ENCODE data around the gene TLX1.
A peak's percentile ranks its signal among the peaks of the same experiment; 100 is the strongest.

The TLX1 gene

DNA sequence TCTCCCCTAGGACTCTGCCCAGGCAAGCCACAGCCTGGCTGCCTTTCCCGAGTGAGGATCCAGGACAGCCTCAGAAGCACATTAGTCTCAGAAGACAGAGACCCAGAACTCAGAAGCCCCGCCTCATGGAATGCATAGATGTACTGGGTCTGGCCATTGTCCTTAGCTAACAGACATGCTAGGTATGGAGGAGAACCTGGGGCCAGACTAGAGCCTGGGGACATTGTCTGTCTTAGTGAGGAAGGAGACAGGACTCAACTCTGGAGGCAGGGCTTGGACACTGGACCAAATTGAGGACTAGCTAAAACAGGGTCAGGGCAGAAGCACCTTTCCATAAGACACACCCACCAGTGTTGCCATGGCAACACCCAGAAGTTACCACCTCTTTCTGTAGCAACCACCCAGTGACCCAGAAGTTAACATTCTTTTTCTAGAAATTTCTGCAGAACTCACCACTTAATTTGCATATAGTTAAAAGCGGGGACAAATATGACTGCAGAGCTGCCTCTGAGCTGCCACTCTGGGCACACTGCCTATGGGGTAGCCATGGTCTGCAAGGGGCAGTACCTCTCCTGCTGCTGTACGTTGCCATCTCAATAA lies 27.5 kb downstream of the TLX1 start:
- no peaks in the 10 kb centered on the region for H3K9me3 ChIP-seq (ENCODE audit: insufficient read depth, low read depth, low read length)
- H3K36me3 ChIP-seq (ENCODE audit: insufficient read depth, low read length) = no peaks in the 10 kb centered on the region
- H3K4me2 ChIP-seq (ENCODE audit: low read depth, low read length, poor library complexity, severe bottlenecking) = no peak overlapping the region
- no peaks in the 10 kb centered on the region for H3K9me2 ChIP-seq (replicated peaks; ENCODE audit: low read depth, low read length)
- no peaks in the 10 kb centered on the region for H3K79me2 ChIP-seq (ENCODE audit: insufficient read depth, low read length)
- no peak overlapping the region for H3K9ac ChIP-seq (ENCODE audit: low read depth, low read length, poor library complexity, severe bottlenecking)
- H3K4me1 ChIP-seq (ENCODE audit: insufficient read depth, low read length, poor library complexity, severe bottlenecking) = peaks cover 5% of the 10 kb centered on the region
- H4K20me1 ChIP-seq (ENCODE audit: insufficient read depth, low read length, poor library complexity, severe bottlenecking) = no peaks in the 10 kb centered on the region
- H3K27me3 ChIP-seq (ENCODE audit: insufficient read depth, low read length, poor library complexity, severe bottlenecking) = no peaks in the 10 kb centered on the region
- no peaks in the 10 kb centered on the region for H3F3A ChIP-seq (ENCODE audit: low read depth)
- H2AFZ ChIP-seq (ENCODE audit: low read length) = no peak overlapping the region
- no peak overlapping the region for H3K4me3 ChIP-seq (ENCODE audit: low read length, poor library complexity, severe bottlenecking)
- no peak for TF ChIP-seq EZH2phosphoT487 (IDR thresholded peaks at IDR 0.05; ENCODE audit: borderline replicate concordance)
- TF ChIP-seq, protein P1, sequence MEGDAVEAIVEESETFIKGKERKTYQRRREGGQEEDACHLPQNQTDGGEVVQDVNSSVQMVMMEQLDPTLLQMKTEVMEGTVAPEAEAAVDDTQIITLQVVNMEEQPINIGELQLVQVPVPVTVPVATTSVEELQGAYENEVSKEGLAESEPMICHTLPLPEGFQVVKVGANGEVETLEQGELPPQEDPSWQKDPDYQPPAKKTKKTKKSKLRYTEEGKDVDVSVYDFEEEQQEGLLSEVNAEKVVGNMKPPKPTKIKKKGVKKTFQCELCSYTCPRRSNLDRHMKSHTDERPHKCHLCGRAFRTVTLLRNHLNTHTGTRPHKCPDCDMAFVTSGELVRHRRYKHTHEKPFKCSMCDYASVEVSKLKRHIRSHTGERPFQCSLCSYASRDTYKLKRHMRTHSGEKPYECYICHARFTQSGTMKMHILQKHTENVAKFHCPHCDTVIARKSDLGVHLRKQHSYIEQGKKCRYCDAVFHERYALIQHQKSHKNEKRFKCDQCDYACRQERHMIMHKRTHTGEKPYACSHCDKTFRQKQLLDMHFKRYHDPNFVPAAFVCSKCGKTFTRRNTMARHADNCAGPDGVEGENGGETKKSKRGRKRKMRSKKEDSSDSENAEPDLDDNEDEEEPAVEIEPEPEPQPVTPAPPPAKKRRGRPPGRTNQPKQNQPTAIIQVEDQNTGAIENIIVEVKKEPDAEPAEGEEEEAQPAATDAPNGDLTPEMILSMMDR (conservative IDR thresholded peaks at IDR 0.05; ENCODE audit: low read length) = no peak

DNA sequence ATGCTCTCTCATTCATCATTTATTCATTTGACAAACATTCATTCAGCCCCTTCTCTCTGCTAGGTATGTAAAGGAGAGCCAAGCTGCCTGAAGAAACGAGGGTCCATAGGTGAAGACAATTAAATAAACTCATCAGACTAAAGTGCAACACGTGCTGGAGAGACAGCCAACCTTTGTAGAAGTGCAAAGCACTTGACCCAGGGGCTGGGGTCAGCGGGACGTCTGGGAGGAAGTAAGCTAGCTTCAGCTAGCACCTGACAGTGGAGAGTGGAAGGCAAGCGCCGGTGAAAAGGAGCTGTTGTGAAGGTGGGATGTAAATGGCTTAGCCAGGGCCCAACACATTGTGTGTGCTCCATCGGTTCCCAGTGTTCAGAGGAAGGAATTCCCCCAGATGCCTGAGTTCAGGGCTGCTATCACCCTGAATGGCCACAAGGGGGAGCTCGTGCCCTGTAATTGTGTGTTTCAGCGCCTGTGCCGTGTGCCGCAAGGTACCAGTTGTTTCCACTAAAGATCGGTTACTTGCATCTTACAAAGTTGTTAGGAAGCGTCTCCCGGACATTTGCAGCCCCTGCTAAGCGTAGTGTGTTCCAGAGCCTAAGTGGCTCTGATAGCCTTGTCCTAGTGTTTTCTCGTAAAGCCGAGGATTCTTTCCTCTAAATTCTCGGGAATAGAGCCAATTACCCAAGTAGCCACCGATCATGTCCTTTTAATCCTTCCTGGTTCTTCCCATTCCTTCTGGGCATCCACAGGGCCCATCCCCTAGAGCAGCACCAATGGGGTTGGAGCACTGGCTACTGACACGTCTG lies 30.6 kb downstream of the TLX1 start:
- Histone ChIP-seq H2AFZ (ENCODE audit: low read length) (peak overlapping the region; percentile 57; the same call in 1 of the 2 replicates), H3K9me3 (ENCODE audit: insufficient read depth, low read depth, low read length) (no peaks in the 10 kb centered on the region), H3K36me3 (ENCODE audit: insufficient read depth, low read length) (no peaks in the 10 kb centered on the region), H3K4me3 (ENCODE audit: low read length, poor library complexity, severe bottlenecking) (no peak overlapping the region), H3K79me2 (ENCODE audit: insufficient read depth, low read length) (no peaks in the 10 kb centered on the region), H4K20me1 (ENCODE audit: insufficient read depth, low read length, poor library complexity, severe bottlenecking) (no peaks in the 10 kb centered on the region), H3K27me3 (ENCODE audit: insufficient read depth, low read length, poor library complexity, severe bottlenecking) (no peaks in the 10 kb centered on the region), H3K4me2 (ENCODE audit: low read depth, low read length, poor library complexity, severe bottlenecking) (peak overlapping the region; percentile 9), H3K4me1 (ENCODE audit: insufficient read depth, low read length, poor library complexity, severe bottlenecking) (peaks cover 5% of the 10 kb centered on the region), H3K9me2 (replicated peaks; ENCODE audit: low read depth, low read length) (no peaks in the 10 kb centered on the region), H3F3A (ENCODE audit: low read depth) (no peaks in the 10 kb centered on the region), H3K9ac (ENCODE audit: low read depth, low read length, poor library complexity, severe bottlenecking) (no peak overlapping the region)
- no peak for TF ChIP-seq EZH2phosphoT487 (IDR thresholded peaks at IDR 0.05; ENCODE audit: borderline replicate concordance)
- TF ChIP-seq, protein P1 (conservative IDR thresholded peaks at IDR 0.05; ENCODE audit: low read length) = peak; percentile 99

DNA sequence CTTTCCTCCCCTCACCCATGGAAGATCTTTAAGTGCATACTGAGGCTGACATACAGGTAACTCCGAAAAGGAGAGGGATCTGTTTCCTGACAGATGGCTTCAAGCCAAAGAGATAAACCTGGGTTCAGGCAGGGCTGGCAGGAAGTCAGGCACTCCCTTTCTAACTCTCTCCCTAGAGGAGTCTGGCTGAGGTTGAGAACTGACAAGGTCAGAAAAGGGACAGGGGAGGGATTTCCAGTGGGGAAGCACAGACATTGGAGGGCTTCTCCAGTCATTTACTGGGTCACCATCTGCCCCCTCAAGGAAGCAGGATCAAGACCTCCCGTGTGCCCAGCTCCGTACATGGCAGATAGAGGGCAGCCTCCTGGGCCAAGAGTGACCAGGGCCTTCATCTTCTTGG lies 31.6 kb downstream of the TLX1 start:
- Histone ChIP-seq H3K4me2 (ENCODE audit: low read depth, low read length, poor library complexity, severe bottlenecking) (no peak overlapping the region), H3K79me2 (ENCODE audit: insufficient read depth, low read length) (no peaks in the 10 kb centered on the region), H3K9me3 (ENCODE audit: insufficient read depth, low read depth, low read length) (no peaks in the 10 kb centered on the region), H3K9me2 (replicated peaks; ENCODE audit: low read depth, low read length) (no peaks in the 10 kb centered on the region), H3K36me3 (ENCODE audit: insufficient read depth, low read length) (no peaks in the 10 kb centered on the region), H3K4me1 (ENCODE audit: insufficient read depth, low read length, poor library complexity, severe bottlenecking) (peaks cover 5% of the 10 kb centered on the region), H2AFZ (ENCODE audit: low read length) (no peak overlapping the region), H4K20me1 (ENCODE audit: insufficient read depth, low read length, poor library complexity, severe bottlenecking) (no peaks in the 10 kb centered on the region), H3F3A (ENCODE audit: low read depth) (no peaks in the 10 kb centered on the region), H3K4me3 (ENCODE audit: low read length, poor library complexity, severe bottlenecking) (no peak overlapping the region), H3K9ac (ENCODE audit: low read depth, low read length, poor library complexity, severe bottlenecking) (no peak overlapping the region), H3K27me3 (ENCODE audit: insufficient read depth, low read length, poor library complexity, severe bottlenecking) (no peaks in the 10 kb centered on the region)
- TF ChIP-seq, protein P1 (conservative IDR thresholded peaks at IDR 0.05; ENCODE audit: low read length) = no peak; the same call in 1 of the 2 replicates
- no peak for TF ChIP-seq EZH2phosphoT487 (IDR thresholded peaks at IDR 0.05; ENCODE audit: borderline replicate concordance)
